HG02973 (cell line): ENCODE results near the gene AKIRIN1.
"Not testable (repeated sequence)": the region's sequence is repeated elsewhere in the genome, so short reads cannot be mapped to it uniquely, and the experiment has no call there.

ENCODE experiments used
- ATAC-seq: cut with Tn5 transposase; IDR thresholded peaks from one replicate; pipeline ENCODE4 v1.9.1; 2021; ENCODE audit warnings: moderate library complexity; ENCODE audit not compliant: unreplicated experiment

The AKIRIN1 gene

DNA sequence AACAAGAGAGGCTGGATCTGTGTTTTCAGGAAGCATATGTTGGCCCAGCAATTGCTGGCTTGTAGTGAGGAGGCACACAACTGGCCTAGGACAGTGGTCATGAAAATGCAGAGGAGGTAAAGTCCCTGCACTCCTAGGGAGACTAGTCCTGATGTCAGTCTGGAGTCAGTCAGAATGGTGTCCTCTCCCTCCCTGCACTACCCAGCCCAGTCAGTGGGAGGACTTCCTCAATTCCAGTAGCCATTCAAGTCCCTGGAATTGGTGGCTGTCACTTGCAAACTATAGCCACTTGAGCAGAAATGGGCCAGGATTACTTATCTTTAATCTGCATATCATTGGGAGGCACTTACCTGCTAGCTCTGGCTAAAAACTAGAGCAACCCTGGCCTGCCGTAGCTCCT is 53.7 kb downstream of the AKIRIN1 start:
- no peak for ATAC-seq

- ATAC-seq: no peak
These were observed 54.2 kb downstream of the AKIRIN1 start for GRCh38 chr1:39045231-39045630.

- no peak for ATAC-seq
These were observed 55.6 kb downstream of the AKIRIN1 start for GRCh38 chr1:39046613-39047210.

DNA sequence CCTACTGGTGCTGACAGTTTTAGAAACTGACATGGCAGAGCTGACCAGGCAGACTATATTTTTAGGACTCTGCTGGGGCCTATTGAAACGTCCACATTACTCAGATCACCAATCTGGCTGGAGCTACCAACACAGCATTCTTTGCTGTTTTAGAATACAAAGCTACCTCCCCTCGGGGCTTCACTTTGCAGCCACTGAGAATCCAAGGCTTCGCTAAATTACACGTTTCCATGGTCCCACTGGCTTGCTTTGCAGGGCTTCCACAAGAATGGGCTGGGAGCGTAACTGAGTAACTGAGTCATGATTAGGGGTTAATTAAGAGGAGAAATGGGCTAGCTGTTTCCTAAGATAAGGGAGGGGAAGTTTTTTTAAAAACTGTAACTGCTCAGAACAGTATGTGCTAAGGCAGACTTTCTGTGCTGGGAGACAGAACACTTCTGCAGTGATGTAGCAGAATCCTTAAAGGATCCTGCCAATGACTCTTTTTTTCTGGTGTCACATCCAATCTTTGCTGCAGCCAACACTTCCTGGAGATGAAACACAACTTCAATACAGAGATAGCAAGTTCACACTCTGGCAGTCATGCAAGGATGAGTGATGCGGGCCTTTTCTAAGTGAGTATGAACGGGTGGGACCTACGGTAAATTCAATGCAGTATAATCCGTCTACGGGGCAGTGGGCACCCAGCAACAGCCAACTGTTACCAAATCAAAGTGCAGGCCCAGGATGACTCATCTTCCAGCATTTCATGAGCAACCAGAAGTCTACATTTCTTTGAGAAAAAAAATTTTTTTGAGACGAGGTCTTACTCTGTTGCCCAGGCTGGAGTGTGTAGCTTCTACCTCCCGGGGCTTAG is 56.5 kb downstream of the AKIRIN1 start:
- ATAC-seq: no peak

DNA sequence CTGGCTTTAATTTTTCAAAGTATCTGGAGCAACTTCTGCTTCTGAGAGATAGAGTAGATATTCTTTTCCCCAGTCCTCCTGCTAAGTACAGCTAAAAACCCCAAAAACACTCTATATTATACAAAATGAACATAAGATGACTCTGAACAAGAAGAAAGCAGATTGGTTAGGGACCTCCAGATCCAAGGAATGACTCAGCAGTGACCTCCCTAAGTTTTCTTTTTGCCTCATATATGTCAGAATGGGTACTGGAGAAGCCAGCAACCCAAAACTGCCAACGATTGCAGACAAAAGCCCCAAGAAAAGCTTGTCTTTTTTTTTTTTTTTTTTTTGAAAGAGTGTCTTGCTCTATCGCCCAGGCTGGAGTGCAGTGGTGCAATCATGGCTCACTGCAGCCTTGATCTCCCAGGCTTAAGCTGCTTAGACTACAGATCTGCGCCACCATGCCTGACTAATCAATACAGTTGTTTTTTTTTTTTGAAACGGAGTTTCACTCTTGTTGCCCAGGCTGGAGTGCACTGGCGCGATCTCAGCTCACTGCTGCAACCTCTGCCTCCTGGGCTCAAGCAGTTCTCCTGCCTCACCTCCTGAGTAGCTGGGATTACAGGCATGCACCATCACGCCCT is 57.8 kb downstream of the AKIRIN1 start:
- no peak for ATAC-seq

DNA sequence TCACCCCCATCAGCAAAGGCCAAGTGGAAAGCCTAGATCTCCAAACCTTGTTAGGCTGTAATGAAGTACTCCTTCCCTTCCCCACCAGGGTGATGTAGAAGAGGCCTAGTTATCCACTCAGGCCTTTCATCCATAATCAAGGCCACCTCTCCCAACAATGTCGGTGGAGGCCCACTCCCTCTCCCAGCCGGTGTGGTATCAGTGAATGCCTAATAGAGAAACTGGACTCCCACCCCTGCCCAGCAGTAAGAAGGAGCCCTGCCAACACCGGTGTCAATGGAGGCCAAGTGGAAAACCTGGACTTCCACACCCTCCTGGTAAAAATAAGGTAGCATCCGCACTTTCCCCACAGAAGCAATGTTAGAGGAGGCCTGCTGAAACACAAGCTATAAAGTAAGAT is 58.9 kb downstream of the AKIRIN1 start:
- no peak for ATAC-seq

- not testable (repeated sequence) for ATAC-seq
These were observed 60.2 kb downstream of the AKIRIN1 start for GRCh38 chr1:39051193-39051850.

GRCh38 chr1:39051956-39052355 is 60.9 kb downstream of the AKIRIN1 start:
- ATAC-seq: no peak

DNA sequence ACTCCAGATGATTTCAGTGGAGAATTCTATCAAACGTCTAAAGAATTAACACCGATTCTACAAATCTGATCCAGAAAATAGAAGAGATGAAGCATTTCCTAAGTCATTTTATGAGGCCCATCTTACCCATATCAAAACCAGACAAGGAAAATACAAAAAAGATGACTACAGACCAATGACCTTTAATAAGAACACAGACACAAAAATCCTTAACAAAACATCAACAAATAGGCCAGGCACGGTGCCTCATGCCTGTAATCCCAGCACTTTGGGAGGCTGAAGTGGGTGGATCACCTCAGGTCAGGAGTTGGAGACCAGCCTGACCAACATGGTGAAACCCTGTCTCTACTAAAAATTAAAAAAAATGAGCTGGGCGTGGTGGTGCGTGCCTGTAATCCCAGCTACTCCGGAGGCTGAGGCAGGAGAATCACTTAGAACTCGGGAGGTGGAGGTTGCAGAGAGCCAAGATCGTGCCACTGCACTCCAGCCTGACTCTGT is 64.2 kb downstream of the AKIRIN1 start:
- ATAC-seq: not testable (repeated sequence)
